LNCaP clone FGC (cell line): ENCODE data around the gene VNN1.
"Not testable (repeated sequence)": the region's sequence is repeated elsewhere in the genome, so short reads cannot be mapped to it uniquely, and the experiment has no call there.

Experiments
- DNase-seq: peaks from one replicate; pipeline ENCODE4 v3.0.0-alpha.2; 2011; ENCODE audit warnings: low read depth
- H3K4me3 ChIP-seq: 2 replicates; pipeline ENCODE4 v1.5.1; 2011; ENCODE audit warnings: mild to moderate bottlenecking, low read depth, low read length, control low read depth
- TF ChIP-seq, protein P1 (sequence below): IDR thresholded peaks from 2 replicates; pipeline ENCODE4 v1.5.1; 2012; ENCODE audit warnings: mild to moderate bottlenecking; ENCODE audit not compliant: control insufficient read depth, insufficient read depth; ENCODE audit errors: extremely low read depth

Gene VNN1

DNA sequence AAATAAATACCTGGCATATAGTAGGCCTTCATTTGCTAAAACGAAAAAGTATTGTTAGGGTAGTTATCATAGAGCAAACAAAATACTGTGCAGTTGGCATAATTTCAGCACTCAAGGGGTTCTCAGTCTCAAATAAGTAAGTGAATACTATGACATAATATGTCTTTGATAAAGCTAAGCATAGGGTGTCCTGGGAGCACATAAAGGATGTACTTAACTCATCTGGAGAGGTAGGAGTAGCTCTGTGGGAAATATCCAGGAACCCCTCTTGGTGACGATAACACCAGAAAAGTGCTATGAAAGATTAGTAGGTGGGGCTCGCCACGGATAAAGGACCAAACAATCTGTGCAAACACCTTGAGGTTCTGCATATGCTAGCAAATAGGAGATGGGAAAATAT is 23.2 kb downstream of the VNN1 start:
- TF ChIP-seq, protein P1, sequence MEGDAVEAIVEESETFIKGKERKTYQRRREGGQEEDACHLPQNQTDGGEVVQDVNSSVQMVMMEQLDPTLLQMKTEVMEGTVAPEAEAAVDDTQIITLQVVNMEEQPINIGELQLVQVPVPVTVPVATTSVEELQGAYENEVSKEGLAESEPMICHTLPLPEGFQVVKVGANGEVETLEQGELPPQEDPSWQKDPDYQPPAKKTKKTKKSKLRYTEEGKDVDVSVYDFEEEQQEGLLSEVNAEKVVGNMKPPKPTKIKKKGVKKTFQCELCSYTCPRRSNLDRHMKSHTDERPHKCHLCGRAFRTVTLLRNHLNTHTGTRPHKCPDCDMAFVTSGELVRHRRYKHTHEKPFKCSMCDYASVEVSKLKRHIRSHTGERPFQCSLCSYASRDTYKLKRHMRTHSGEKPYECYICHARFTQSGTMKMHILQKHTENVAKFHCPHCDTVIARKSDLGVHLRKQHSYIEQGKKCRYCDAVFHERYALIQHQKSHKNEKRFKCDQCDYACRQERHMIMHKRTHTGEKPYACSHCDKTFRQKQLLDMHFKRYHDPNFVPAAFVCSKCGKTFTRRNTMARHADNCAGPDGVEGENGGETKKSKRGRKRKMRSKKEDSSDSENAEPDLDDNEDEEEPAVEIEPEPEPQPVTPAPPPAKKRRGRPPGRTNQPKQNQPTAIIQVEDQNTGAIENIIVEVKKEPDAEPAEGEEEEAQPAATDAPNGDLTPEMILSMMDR = no peak
- DNase-seq = no peak
- no peak overlapping the region for H3K4me3 ChIP-seq

DNA sequence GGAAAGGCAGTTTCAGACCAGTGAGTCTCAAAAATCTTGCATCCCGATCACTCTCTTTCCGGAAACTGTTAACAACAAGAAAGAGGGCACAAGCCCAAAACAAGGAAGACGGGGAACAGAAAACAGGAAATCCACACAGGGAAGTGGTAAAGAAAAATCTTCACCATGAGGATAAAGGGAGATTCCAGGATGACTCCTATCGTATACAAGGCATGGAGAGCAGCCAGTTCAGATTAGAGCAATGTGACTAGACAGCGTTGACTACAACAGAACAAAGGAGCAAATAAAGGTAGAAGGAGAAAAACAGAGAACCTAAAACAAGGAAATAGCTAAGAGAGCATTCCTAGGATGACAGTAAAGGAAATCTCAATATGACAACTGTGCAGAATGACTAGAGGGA is 26.5 kb downstream of the VNN1 start:
- no peak for DNase-seq
- TF ChIP-seq, protein P1 = no peak
- no peak overlapping the region for H3K4me3 ChIP-seq

DNA sequence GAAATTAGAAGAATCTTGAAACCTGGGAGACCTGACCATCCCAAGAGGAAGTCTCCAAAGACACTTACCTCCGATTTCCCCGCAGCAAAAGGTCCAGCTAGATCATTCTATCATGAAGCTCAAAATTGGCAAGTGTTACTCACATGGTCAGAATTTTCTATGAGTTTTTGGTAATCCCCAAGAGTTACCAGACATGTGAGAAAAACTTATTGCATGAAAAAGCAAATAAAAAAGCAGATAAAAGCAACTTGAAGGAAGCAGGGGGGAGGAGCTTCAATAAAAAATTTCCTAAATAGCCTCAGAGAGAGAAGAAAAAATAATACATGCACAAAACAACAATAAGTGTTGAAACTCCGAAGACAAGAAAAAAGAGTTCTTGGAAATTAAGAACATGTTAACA is 27.3 kb downstream of the VNN1 start:
- no peak for DNase-seq
- H3K4me3 ChIP-seq = no peak overlapping the region
- TF ChIP-seq, protein P1 = no peak

DNA sequence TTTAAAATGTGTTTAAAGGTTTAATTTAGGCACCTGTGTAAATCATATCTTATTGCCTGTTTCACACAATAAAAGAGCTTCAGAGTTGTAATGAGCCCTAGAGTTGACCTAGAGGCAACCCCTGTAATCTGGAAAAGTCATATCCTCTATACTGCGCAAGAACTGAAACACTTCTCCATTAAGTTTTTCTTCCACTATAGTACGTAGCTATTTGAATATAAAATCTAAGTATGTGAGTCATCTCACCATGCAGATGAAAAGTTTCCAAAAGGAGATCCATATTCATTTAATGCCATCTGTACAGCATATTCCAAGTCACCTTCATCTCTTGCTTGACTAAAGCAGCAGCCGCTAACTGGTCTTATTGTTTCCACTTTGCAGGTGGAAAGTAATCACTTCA is 28.8 kb downstream of the VNN1 start:
- TF ChIP-seq, protein P1 = no peak
- no peak overlapping the region for H3K4me3 ChIP-seq
- DNase-seq = no peak

DNA sequence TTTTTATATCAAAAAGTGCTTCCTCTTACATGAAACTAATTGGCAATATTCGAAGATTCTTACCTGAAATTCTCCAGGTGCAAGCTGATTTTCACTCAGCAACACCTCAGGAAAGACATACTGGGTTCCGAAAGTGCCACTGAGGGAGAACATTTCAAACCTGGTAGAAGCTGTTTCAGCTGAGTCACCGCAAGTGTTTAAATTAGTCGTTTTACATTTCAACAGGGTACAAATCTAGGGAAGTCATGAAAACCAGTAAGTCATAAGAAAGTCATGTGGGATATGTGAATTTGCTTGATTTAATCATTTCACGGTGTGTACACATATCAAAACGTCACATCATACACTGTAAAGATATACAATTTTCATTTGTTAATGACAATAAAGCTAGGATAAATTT is 29.6 kb downstream of the VNN1 start:
- TF ChIP-seq, protein P1 = no peak
- DNase-seq = no peak
- no peak overlapping the region for H3K4me3 ChIP-seq

DNA sequence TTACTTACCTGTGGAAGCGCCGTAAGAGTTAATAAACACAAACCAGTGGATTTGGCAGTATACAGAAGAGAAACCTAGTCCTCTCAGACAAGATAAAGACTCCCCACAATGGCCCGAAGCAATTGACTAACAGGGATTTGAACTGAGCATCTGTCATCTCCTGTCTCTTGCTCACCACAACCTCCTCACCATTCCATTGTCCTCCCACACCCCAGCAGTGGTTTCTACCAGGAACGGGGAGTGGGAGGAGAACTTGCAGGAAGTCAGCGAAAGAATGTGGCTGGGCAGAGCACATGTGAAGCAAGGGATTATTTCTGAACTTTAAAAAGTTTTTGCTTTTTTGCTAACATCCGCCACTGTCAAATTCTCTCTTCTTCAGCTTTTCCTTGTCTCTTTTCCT is 30.3 kb downstream of the VNN1 start:
- H3K4me3 ChIP-seq = no peak overlapping the region
- TF ChIP-seq, protein P1 = no peak

DNA sequence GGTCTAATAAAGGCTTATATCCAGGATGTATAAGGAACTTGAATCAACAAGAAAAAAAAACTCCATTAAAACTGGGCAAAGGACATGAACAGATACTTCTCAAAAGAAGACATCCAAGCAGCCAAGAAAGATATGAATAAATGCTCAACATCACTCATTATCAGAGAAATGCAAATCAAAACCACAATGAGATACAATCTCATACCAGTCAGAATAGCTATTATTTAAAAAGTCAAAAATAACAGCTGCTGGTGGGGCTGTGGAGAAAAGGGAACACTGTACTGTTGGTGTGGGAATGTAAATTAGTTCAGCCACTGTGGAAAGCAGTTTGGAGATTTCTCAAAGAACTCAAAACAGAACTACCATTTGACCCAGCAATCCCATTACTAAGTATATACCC is 34.8 kb downstream of the VNN1 start:
- DNase-seq, H3K4me3 ChIP-seq: not testable (repeated sequence)

More for the DNA sequence above, 30.3 kb downstream of the VNN1 start:
- no peak for DNase-seq
